H7 (cell line): ENCODE results near the gene KRTAP6-3. TPM values are rescaled to one million over a fixed set of nuclear protein-coding genes. Genes with fewer than 3 reads are reported as not detected.

Experiments used
- DNase-seq: peaks from one replicate; pipeline ENCODE4 v3.0.0; 2012
- H3K27me3 ChIP-seq: 2 replicates; pipeline ENCODE4 v1.6.0; 2011; ENCODE audit warnings: mild to moderate bottlenecking, low read length; ENCODE audit not compliant: control insufficient read depth, insufficient read depth
- H3K36me3 ChIP-seq: replicated peaks from 2 replicates; pipeline ENCODE4 v1.5.1; 2011; ENCODE audit warnings: low read length; ENCODE audit not compliant: control insufficient read depth, insufficient read depth
- H3K4me3 ChIP-seq: 2 replicates; pipeline ENCODE4 v1.5.1; 2011; ENCODE audit warnings: low read depth, mild to moderate bottlenecking, control low read depth, low read length, moderate library complexity; ENCODE audit not compliant: insufficient read depth
- total RNA-seq: library from RNA; depleted of rRNA; stranded (reverse); fragments of >200 nt; shearing (Covaris generic); gene quantifications from 2 replicates; pipeline ENCODE4 v1.2.3, GENCODE V29; 2014

KRTAP6-3 gene
- total RNA-seq, 1 experiment from 2014 or later = not detected

- peak; percentile 9 for DNase-seq
- Histone ChIP-seq H3K27me3 (no peaks in the 10 kb centered on the region), H3K4me3 (no peak overlapping the region), H3K36me3 (no peaks in the 10 kb centered on the region)
These were observed 13.7 kb downstream of the KRTAP6-3 start for GRCh38 chr21:30605968-30606367.

GRCh38 chr21:30612132-30612531 is 19.9 kb downstream of the KRTAP6-3 start:
- no peaks in the 10 kb centered on the region for H3K27me3 ChIP-seq
- H3K4me3 ChIP-seq = no peak overlapping the region
- no peak for DNase-seq
- no peaks in the 10 kb centered on the region for H3K36me3 ChIP-seq

- H3K4me3 ChIP-seq = no peak within 1 kb of the TSS
These were observed 21.6 kb downstream of the KRTAP6-3 start, which contains the start of gene KRTAP6-1 for GRCh38 chr21:30613836-30614235. TSS of gene KRTAP6-1 (minus strand) at chr21:30613930. CDS start at chr21:30613904, 26 bp downstream.

GRCh38 chr21:30615199-30615598 is 23.0 kb downstream of the KRTAP6-3 start:
- no peaks in the 10 kb centered on the region for H3K27me3 ChIP-seq
- no peak overlapping the region for H3K4me3 ChIP-seq
- no peaks in the 10 kb centered on the region for H3K36me3 ChIP-seq
- DNase-seq = no peak

More at GRCh38 chr21:30613836-30614235, 21.6 kb downstream of the KRTAP6-3 start, which contains the start of gene KRTAP6-1:
- H3K27me3 ChIP-seq = no peaks in the 10 kb centered on the region
- no peaks in the 10 kb centered on the region for H3K36me3 ChIP-seq
- no peak for DNase-seq

- Histone ChIP-seq H3K27me3 (no peaks in the 10 kb centered on the region), H3K4me3 (no peak within 1 kb of the TSS)
- no peak for DNase-seq
These were observed 23.9 kb downstream of the KRTAP6-3 start, which contains the start of gene KRTAP20-1 for GRCh38 chr21:30616125-30616524. TSS of gene KRTAP20-1 (plus strand) at chr21:30616425. CDS start at chr21:30616455, 30 bp downstream.

GRCh38 chr21:30620080-30620479 is 27.8 kb downstream of the KRTAP6-3 start:
- DNase-seq = no peak
- no peaks in the 10 kb centered on the region for H3K36me3 ChIP-seq
- no peak overlapping the region for H3K4me3 ChIP-seq
- no peaks in the 10 kb centered on the region for H3K27me3 ChIP-seq

More at GRCh38 chr21:30616125-30616524, 23.9 kb downstream of the KRTAP6-3 start, which contains the start of gene KRTAP20-1:
- no peaks in the 10 kb centered on the region for H3K36me3 ChIP-seq

GRCh38 chr21:30620522-30620921 is 28.3 kb downstream of the KRTAP6-3 start, which contains the start of gene KRTAP20-4:
TSS of gene KRTAP20-4 (plus strand) at chr21:30620627.
- no peaks in the 10 kb centered on the region for H3K36me3 ChIP-seq

GRCh38 chr21:30623362-30623761 is 31.1 kb downstream of the KRTAP6-3 start:
- Histone ChIP-seq H3K4me3 (no peak overlapping the region), H3K27me3 (no peaks in the 10 kb centered on the region), H3K36me3 (no peaks in the 10 kb centered on the region)
- DNase-seq = no peak

More at GRCh38 chr21:30620522-30620921, 28.3 kb downstream of the KRTAP6-3 start, which contains the start of gene KRTAP20-4:
- no peak for DNase-seq
- Histone ChIP-seq H3K27me3 (no peaks in the 10 kb centered on the region), H3K4me3 (no peak within 1 kb of the TSS)

- no peak overlapping the region for H3K4me3 ChIP-seq
- no peaks in the 10 kb centered on the region for H3K36me3 ChIP-seq
- no peaks in the 10 kb centered on the region for H3K27me3 ChIP-seq
- no peak for DNase-seq
These were observed 33.4 kb downstream of the KRTAP6-3 start for GRCh38 chr21:30625449-30626165.

GRCh38 chr21:30628109-30628508 is 35.9 kb downstream of the KRTAP6-3 start:
- Histone ChIP-seq H3K36me3 (no peaks in the 10 kb centered on the region), H3K27me3 (no peaks in the 10 kb centered on the region), H3K4me3 (no peak overlapping the region)
- DNase-seq = no peak

- H3K4me3 ChIP-seq = no peak overlapping the region
- no peaks in the 10 kb centered on the region for H3K36me3 ChIP-seq
- no peaks in the 10 kb centered on the region for H3K27me3 ChIP-seq
- no peak for DNase-seq
These were observed 37.0 kb downstream of the KRTAP6-3 start for GRCh38 chr21:30629200-30629599.

- Histone ChIP-seq H3K27me3 (no peaks in the 10 kb centered on the region), H3K4me3 (no peak within 1 kb of the TSS), H3K36me3 (no peaks in the 10 kb centered on the region)
- no peak for DNase-seq
These were observed 42.7 kb downstream of the KRTAP6-3 start, which contains the start of gene KRTAP20-2 for GRCh38 chr21:30634906-30635305. TSS of gene KRTAP20-2 (plus strand) at chr21:30635206. CDS start at chr21:30635264, 58 bp downstream.

- H3K36me3 ChIP-seq = no peaks in the 10 kb centered on the region
- no peaks in the 10 kb centered on the region for H3K27me3 ChIP-seq
- DNase-seq = no peak
- H3K4me3 ChIP-seq = no peak overlapping the region
These were observed 46.4 kb downstream of the KRTAP6-3 start for GRCh38 chr21:30638686-30639085.

GRCh38 chr21:30642564-30642963 is 50.3 kb downstream of the KRTAP6-3 start, which contains the start of gene KRTAP20-3:
TSS of gene KRTAP20-3 (plus strand) at chr21:30642864.
- DNase-seq = no peak
- H3K4me3 ChIP-seq = no peak within 1 kb of the TSS
- no peaks in the 10 kb centered on the region for H3K36me3 ChIP-seq
- no peaks in the 10 kb centered on the region for H3K27me3 ChIP-seq
